SK-N-SH treated with all-trans-retinoic acid at 6 μM for 48 hours (cell line): ENCODE data around the gene FOSL2.

ENCODE experiments used
- CSDC2 ChIP-seq: fragments of 250-450 bp; sonication (Bioruptor Pico); IDR thresholded peaks from 2 replicates; pipeline ENCODE4 v1.5.0; 2020; ENCODE audit warnings: mild to moderate bottlenecking, moderate library complexity
- ZFP30 ChIP-seq: fragments of 450-650 bp; formaldehyde crosslinking; IDR thresholded peaks from 2 replicates; pipeline ENCODE4 v1.5.0; 2022; ENCODE audit warnings: mild to moderate bottlenecking, moderate library complexity
- TF ChIP-seq, protein P1 (sequence below): fragments of 250-450 bp; sonication (Bioruptor Pico); IDR thresholded peaks from 2 replicates; pipeline ENCODE4 v1.5.1; 2021; ENCODE audit warnings: mild to moderate bottlenecking, moderate library complexity
- TF ChIP-seq, protein P2 (sequence below): fragments of 250-450 bp; sonication (Bioruptor Pico); IDR thresholded peaks from 2 replicates; pipeline ENCODE4 v1.8.0; 2020; ENCODE audit warnings: mild to moderate bottlenecking, moderate library complexity, borderline replicate concordance

DNA sequence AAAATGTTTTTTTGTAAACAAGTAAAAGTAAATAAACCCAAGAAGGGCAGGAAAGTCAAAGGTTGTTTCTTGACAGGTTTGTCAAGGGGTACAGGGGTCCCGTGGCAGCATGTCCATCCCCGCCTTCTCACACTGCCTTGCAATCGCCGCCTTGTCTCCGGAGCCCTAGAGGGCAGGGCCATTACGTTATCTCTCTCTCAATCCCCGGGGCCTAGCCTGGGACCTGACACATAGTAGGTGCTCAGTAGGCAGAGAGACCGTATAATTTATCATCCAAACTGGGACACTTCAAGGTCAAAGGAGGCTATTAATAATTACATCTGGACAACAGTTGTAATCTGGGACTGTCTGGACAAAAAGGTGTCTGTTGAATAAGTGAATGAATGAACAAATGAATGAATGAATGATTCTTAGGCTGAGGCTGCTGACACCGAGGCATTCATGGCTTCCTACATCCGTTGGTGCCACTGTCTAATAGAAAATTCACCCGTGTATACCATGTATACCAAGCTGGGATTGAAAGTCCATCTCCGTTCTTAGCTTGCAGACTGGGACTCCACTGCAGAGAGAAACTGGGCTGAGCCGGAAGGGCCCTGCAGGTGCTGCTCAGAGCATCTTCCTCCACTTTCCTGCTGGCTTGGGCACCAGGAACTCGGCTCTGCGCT is 58.4 kb downstream of the FOSL2 start:
- no peak for TF ChIP-seq CSDC2
- TF ChIP-seq, protein P1, sequence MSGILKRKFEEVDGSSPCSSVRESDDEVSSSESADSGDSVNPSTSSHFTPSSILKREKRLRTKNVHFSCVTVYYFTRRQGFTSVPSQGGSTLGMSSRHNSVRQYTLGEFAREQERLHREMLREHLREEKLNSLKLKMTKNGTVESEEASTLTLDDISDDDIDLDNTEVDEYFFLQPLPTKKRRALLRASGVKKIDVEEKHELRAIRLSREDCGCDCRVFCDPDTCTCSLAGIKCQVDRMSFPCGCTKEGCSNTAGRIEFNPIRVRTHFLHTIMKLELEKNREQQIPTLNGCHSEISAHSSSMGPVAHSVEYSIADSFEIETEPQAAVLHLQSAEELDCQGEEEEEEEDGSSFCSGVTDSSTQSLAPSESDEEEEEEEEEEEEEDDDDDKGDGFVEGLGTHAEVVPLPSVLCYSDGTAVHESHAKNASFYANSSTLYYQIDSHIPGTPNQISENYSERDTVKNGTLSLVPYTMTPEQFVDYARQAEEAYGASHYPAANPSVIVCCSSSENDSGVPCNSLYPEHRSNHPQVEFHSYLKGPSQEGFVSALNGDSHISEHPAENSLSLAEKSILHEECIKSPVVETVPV (CRISPR knock-in tag) = no peak
- TF ChIP-seq, protein P2, sequence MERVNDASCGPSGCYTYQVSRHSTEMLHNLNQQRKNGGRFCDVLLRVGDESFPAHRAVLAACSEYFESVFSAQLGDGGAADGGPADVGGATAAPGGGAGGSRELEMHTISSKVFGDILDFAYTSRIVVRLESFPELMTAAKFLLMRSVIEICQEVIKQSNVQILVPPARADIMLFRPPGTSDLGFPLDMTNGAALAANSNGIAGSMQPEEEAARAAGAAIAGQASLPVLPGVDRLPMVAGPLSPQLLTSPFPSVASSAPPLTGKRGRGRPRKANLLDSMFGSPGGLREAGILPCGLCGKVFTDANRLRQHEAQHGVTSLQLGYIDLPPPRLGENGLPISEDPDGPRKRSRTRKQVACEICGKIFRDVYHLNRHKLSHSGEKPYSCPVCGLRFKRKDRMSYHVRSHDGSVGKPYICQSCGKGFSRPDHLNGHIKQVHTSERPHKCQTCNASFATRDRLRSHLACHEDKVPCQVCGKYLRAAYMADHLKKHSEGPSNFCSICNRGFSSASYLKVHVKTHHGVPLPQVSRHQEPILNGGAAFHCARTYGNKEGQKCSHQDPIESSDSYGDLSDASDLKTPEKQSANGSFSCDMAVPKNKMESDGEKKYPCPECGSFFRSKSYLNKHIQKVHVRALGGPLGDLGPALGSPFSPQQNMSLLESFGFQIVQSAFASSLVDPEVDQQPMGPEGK (CRISPR knock-in tag) = no peak
- TF ChIP-seq ZFP30 (CRISPR knock-in tag) = no peak
